Chondrocyte (in vitro differentiated cells): ENCODE data around the gene HYAL2. TPM values are rescaled to one million over a fixed set of nuclear protein-coding genes. Genes with fewer than 3 reads are reported as not detected.
A peak's percentile ranks its signal among the peaks of the same experiment; 100 is the strongest.

Experiments used
- DNase-seq: peaks from one replicate; pipeline ENCODE4 v3.0.0; 2021; ENCODE audit warnings: mixed read lengths, low spot score
- H3K27ac Mint-ChIP-seq: one replicate; pipeline ENCODE4 v1.8.0; 2021; ENCODE audit warnings: mild to moderate bottlenecking, moderate library complexity, mixed read lengths; ENCODE audit not compliant: unreplicated experiment
- H3K27me3 Mint-ChIP-seq: 2 replicates; pipeline ENCODE4 v1.8.0; 2021; ENCODE audit warnings: low read depth, mixed read lengths
- H3K36me3 Mint-ChIP-seq: 2 replicates; pipeline ENCODE4 v1.8.0; 2021; ENCODE audit warnings: low read depth, mixed read lengths
- H3K4me1 Mint-ChIP-seq: 2 replicates; pipeline ENCODE4 v1.8.0; 2021; ENCODE audit warnings: low read depth, mild to moderate bottlenecking, mixed read lengths
- H3K4me3 Mint-ChIP-seq: one replicate; pipeline ENCODE4 v1.8.0; 2021; ENCODE audit warnings: mild to moderate bottlenecking, moderate library complexity, mixed read lengths; ENCODE audit not compliant: unreplicated experiment
- H3K9me3 Mint-ChIP-seq: 2 replicates; pipeline ENCODE4 v1.8.0; 2021; ENCODE audit warnings: low read depth, mixed read lengths
- CTCF ChIP-seq: fragments of 200-600 bp; sonication (generic); IDR thresholded peaks from 2 replicates; pipeline ENCODE4 v1.5.0; 2021; ENCODE audit warnings: antibody characterized with exemption, mild to moderate bottlenecking, moderate library complexity
- total RNA-seq: library from RNA; stranded (reverse); gene quantifications from 3 replicates; pipeline ENCODE4 v1.2.1, GENCODE V29; 2021

Gene HYAL2
- total RNA-seq, 1 donor from 2014 or later = 31.3 TPM

GRCh38 chr3:50341537-50341936, 19.0 kb upstream of the HYAL2 start:
- Mint-ChIP-seq H3K4me3 (no peak overlapping the region), H3K27ac (no peak overlapping the region), H3K27me3 (no peaks in the 10 kb centered on the region), H3K9me3 (no peaks in the 10 kb centered on the region), H3K36me3 (no peaks in the 10 kb centered on the region), H3K4me1 (peaks cover 29% of the 10 kb centered on the region)
- no peak for DNase-seq
- no peak for TF ChIP-seq CTCF

GRCh38 chr3:50340448-50341329, 18.1 kb upstream of the HYAL2 start, which contains the start of gene RASSF1:
TSS of gene RASSF1 (minus strand) at chr3:50340836. CDS start at chr3:50340805, 31 bp downstream.
- no peaks in the 10 kb centered on the region for H3K36me3 Mint-ChIP-seq
- peaks cover 33% of the 10 kb centered on the region for H3K4me1 Mint-ChIP-seq
- H3K9me3 Mint-ChIP-seq = no peaks in the 10 kb centered on the region
- no peak for DNase-seq
- no peaks in the 10 kb centered on the region for H3K27me3 Mint-ChIP-seq
- no peak within 1 kb of the TSS for H3K27ac Mint-ChIP-seq
- H3K4me3 Mint-ChIP-seq = peak within 1 kb of the TSS; percentile 19
- TF ChIP-seq CTCF = no peak

GRCh38 chr3:50340147-50340447, 17.6 kb upstream of the HYAL2 start:
- DNase-seq = no peak
- Mint-ChIP-seq H3K9me3 (no peaks in the 10 kb centered on the region), H3K4me1 (peaks cover 39% of the 10 kb centered on the region), H3K36me3 (no peaks in the 10 kb centered on the region), H3K27ac (no peak overlapping the region), H3K27me3 (no peaks in the 10 kb centered on the region), H3K4me3 (no peak overlapping the region)
- no peak for TF ChIP-seq CTCF

- TF ChIP-seq CTCF = no peak
- H3K27ac Mint-ChIP-seq = no peak overlapping the region
- no peak for DNase-seq
- no peaks in the 10 kb centered on the region for H3K9me3 Mint-ChIP-seq
- peaks cover 43% of the 10 kb centered on the region for H3K4me1 Mint-ChIP-seq
- no peak overlapping the region for H3K4me3 Mint-ChIP-seq
- no peaks in the 10 kb centered on the region for H3K36me3 Mint-ChIP-seq
- H3K27me3 Mint-ChIP-seq = no peaks in the 10 kb centered on the region
Measured at GRCh38 chr3:50339485-50340146, 17.1 kb upstream of the HYAL2 start.

- no peak for TF ChIP-seq CTCF
- no peaks in the 10 kb centered on the region for H3K27me3 Mint-ChIP-seq
- peak overlapping the region; percentile 98 for H3K4me3 Mint-ChIP-seq
- no peaks in the 10 kb centered on the region for H3K36me3 Mint-ChIP-seq
- no peak for DNase-seq
- no peaks in the 10 kb centered on the region for H3K9me3 Mint-ChIP-seq
- peaks cover 49% of the 10 kb centered on the region for H3K4me1 Mint-ChIP-seq
- H3K27ac Mint-ChIP-seq = peak overlapping the region; percentile 75
Measured at GRCh38 chr3:50338965-50339364, 16.4 kb upstream of the HYAL2 start.
